ENCODE data around the gene P4HA2.
"Not testable (repeated sequence)": the region's sequence is repeated elsewhere in the genome, so short reads cannot be mapped to it uniquely, and the experiment has no call there.

The P4HA2 gene

GRCh38 chr5:132195727-132196126 is 31.9 kb downstream of the P4HA2 start:
- no peak for DNase-seq

- no peak for DNase-seq
These were observed 34.4 kb downstream of the P4HA2 start for GRCh38 chr5:132193165-132193694.

- peak; percentile 84 for DNase-seq
These were observed 37.4 kb downstream of the P4HA2 start for GRCh38 chr5:132190161-132190817.

GRCh38 chr5:132184588-132184987 is 43.1 kb downstream of the P4HA2 start:
- DNase-seq, result no peak

- no peak for DNase-seq
These were observed 43.9 kb downstream of the P4HA2 start for GRCh38 chr5:132183723-132184122.

- no peak for DNase-seq
These were observed 45.2 kb downstream of the P4HA2 start for GRCh38 chr5:132182359-132183040.

- no peak for DNase-seq
These were observed 46.5 kb downstream of the P4HA2 start for GRCh38 chr5:132181011-132181629.

- DNase-seq, result no peak
These were observed 47.4 kb downstream of the P4HA2 start for GRCh38 chr5:132180134-132180745.

- DNase-seq, result no peak
These were observed 48.2 kb downstream of the P4HA2 start for GRCh38 chr5:132179405-132179804.

GRCh38 chr5:132177691-132178149 is 49.9 kb downstream of the P4HA2 start:
- no peak for DNase-seq

GRCh38 chr5:132176987-132177386 is 50.7 kb downstream of the P4HA2 start:
- no peak for DNase-seq

- no peak for DNase-seq
These were observed 51.1 kb downstream of the P4HA2 start for GRCh38 chr5:132176521-132176945.

- no peak for DNase-seq
These were observed 64.7 kb downstream of the P4HA2 start for GRCh38 chr5:132162945-132163344.

GRCh38 chr5:132161574-132162326 is 65.9 kb downstream of the P4HA2 start:
- DNase-seq, result not testable (repeated sequence)

GRCh38 chr5:132156413-132156812 is 71.2 kb downstream of the P4HA2 start:
- DNase-seq, result no peak

GRCh38 chr5:132150565-132150964 is 77.1 kb downstream of the P4HA2 start:
- DNase-seq, result no peak

- DNase-seq, result no peak
These were observed 80.0 kb downstream of the P4HA2 start for GRCh38 chr5:132147663-132148062.

GRCh38 chr5:132145326-132145725 is 82.3 kb downstream of the P4HA2 start:
- DNase-seq, result not testable (repeated sequence)

GRCh38 chr5:132143148-132143547 is 84.5 kb downstream of the P4HA2 start:
- DNase-seq, result no peak

GRCh38 chr5:132142459-132142858 is 85.2 kb downstream of the P4HA2 start:
- no peak for DNase-seq
